Lower leg skin (tissue), 3 donors: ENCODE measurements around the gene C19orf18.

Experiments used
- POLR2A ChIP-seq, 2 donors: fragments of 450-650 bp; IDR thresholded peaks; one replicate each; pipeline ENCODE4 v1.6.1; 2016 to 2017; ENCODE audit warnings: antibody characterized with exemption in 2 of 2, mild to moderate bottlenecking in 1 of 2, moderate library complexity in 1 of 2
- TF ChIP-seq, protein P1 (sequence below), 3 donors: fragments of 450-650 bp; IDR thresholded peaks; one replicate each; pipeline ENCODE4 v1.5.1; 2016; ENCODE audit warnings: antibody characterized with exemption in 3 of 3, mild to moderate bottlenecking in 3 of 3, moderate library complexity in 2 of 3

DNA sequence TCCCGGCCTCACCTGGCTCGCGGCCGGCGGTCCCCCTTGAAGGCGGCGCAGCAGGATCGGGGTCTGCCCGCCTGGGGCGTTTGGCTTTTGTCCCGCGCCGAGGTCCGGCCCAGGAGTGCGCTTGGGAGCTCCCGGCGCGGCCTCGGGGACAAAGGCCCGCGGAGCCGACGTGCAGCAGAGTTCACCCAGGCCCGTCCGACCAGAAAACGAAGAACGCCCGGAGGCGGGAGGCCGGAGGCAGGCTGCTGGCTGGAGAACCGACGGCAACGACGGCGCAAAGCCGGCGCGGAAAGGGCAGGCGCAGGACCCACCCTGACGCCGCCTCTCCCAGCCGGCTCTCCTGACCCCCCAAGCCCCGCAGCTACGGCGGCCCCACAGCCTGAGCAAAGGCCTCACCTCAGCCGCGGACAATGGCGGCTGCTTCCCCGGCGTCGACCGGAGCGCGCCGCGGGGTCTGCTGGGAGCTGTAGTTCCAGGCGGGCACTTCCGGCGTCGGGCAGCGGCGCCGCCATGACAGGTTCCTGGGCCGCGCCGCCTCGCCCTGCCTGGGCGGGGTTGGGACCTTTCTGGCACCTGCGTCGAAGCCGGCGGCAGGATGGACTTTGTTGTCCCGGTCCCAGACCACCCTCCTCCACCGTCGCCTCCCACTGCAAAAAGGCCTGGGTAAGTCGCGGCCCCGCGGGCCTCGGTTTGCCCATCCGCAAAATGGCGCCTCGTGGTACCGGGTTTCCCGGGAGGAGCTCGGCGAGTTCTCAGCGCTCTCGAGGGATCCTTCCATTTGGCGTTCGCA lies 28.2 kb upstream of the C19orf18 start, which contains the start of gene ZNF606:
- TF ChIP-seq, protein P1, sequence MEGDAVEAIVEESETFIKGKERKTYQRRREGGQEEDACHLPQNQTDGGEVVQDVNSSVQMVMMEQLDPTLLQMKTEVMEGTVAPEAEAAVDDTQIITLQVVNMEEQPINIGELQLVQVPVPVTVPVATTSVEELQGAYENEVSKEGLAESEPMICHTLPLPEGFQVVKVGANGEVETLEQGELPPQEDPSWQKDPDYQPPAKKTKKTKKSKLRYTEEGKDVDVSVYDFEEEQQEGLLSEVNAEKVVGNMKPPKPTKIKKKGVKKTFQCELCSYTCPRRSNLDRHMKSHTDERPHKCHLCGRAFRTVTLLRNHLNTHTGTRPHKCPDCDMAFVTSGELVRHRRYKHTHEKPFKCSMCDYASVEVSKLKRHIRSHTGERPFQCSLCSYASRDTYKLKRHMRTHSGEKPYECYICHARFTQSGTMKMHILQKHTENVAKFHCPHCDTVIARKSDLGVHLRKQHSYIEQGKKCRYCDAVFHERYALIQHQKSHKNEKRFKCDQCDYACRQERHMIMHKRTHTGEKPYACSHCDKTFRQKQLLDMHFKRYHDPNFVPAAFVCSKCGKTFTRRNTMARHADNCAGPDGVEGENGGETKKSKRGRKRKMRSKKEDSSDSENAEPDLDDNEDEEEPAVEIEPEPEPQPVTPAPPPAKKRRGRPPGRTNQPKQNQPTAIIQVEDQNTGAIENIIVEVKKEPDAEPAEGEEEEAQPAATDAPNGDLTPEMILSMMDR (IDR thresholded peaks at IDR 0.05): no peak
- TF ChIP-seq POLR2A (IDR thresholded peaks at IDR 0.05): no peak
